Measurements from ENCODE around the gene GALNT17.

- TF ChIP-seq, protein P1, sequence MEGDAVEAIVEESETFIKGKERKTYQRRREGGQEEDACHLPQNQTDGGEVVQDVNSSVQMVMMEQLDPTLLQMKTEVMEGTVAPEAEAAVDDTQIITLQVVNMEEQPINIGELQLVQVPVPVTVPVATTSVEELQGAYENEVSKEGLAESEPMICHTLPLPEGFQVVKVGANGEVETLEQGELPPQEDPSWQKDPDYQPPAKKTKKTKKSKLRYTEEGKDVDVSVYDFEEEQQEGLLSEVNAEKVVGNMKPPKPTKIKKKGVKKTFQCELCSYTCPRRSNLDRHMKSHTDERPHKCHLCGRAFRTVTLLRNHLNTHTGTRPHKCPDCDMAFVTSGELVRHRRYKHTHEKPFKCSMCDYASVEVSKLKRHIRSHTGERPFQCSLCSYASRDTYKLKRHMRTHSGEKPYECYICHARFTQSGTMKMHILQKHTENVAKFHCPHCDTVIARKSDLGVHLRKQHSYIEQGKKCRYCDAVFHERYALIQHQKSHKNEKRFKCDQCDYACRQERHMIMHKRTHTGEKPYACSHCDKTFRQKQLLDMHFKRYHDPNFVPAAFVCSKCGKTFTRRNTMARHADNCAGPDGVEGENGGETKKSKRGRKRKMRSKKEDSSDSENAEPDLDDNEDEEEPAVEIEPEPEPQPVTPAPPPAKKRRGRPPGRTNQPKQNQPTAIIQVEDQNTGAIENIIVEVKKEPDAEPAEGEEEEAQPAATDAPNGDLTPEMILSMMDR (IDR thresholded peaks at IDR 0.05), result no peak
- TF ChIP-seq EP300 (IDR thresholded peaks at IDR 0.05), result no peak
Observed at GRCh38 chr7:71198887-71199286, 66.9 kb downstream of the GALNT17 start.

Data from upper lobe of left lung (tissue), 4 donors.